ENCODE data around the gene RASGRP2. TPM values are rescaled to one million over a fixed set of nuclear protein-coding genes. Genes with fewer than 3 reads are reported as not detected.

RASGRP2 gene
- total RNA-seq, 1 donor from 2014 or later: not detected

- no peak for TF ChIP-seq CTCF (conservative IDR thresholded peaks at IDR 0.05; ENCODE audit: low read depth, low read length)
- no peak overlapping the region for H3K4me3 ChIP-seq (ENCODE audit: low read depth, low read length)
- DNase-seq (ENCODE audit: low read depth): no peak
Observed at GRCh38 chr11:64770120-64770519, 26.2 kb upstream of the RASGRP2 start.

DNA sequence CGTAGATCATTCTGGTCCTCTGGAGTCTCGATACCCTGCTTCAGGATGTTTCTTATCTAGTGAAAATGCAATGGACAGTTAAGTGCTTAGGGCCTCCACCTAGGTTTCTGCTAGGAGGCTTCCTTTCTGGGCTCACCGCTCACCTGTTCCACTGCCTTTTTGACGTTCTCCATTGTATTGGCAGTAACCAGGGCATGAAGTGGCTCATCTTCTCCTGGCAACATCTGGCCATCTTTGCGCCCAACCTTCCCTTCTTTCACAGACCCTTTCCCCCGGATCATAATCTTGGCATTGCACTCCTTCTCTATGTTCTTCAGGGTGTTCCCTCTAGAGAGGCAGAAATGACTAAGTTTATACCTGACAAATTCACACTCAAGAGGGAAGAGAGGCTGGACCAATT is 25.3 kb upstream of the RASGRP2 start:
- no peak for DNase-seq (ENCODE audit: low read depth)
- TF ChIP-seq CTCF (conservative IDR thresholded peaks at IDR 0.05; ENCODE audit: low read depth, low read length): no peak
- H3K4me3 ChIP-seq (ENCODE audit: low read depth, low read length): no peak overlapping the region

DNA sequence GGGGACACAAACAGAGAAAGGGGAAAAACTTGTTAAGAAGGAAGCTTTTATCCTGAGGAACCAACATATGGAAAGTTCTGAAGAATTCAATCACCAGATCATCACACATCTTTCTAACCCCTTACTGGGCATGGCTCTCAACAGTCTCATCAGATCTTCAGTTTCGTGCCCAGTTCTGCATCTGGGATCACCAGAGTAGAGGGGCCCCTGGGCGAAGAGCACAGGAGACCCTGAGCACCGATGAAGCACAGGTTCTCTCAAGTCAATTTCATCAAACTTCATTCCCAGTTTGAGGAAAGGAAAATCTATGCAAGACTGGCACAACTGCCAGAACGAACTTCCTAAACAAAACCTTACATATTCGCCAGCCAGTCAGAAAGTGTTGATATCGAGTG is 24.4 kb upstream of the RASGRP2 start:
- TF ChIP-seq CTCF (conservative IDR thresholded peaks at IDR 0.05; ENCODE audit: low read depth, low read length): no peak
- H3K4me3 ChIP-seq (ENCODE audit: low read depth, low read length): no peak overlapping the region
- no peak for DNase-seq (ENCODE audit: low read depth)

DNA sequence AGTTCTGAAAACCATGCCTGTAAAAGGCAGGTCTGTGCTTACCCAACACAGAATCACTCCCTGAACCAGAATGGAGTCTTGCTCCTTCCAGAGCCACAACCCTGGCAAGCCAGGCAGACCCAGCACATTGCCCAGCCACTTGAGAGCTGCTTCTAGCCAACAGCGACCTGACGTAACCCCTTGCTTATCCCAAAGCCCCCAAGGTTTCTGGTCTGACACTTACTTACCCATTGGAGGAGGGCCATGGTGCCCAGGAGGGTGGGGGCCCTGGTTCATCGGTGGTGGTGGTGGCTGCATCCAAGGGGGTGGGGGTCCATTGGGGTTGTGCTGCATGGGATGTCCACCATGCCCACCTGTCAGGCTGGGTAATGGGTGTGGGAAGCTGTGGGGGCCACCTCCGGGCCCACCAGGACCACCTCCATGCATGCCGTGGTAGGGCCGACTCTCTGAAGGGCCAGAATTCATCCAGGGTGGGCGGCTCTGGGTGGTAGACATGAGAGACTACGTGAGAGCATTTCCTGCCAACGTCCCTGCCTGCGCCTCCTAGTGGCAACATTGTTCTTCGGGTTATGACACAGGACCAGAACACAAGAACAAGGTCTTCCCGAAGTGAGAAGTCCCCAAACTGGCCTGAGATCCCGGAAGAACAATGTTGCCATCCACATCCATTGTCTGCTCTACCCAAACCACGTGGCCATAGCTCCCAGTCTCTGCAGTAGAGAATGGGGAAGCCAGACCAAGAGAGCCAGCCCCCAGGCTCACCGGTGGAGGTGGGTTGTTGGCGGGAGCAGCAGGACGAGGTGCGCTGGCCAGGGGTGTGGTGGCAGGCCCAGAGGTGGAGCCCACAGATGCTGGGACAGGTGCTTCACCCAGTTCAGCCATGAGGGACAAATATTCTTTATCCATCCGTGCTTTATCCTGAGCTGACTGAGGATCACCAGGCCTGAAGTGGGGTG is 23.7 kb upstream of the RASGRP2 start:
- peak; percentile 84 for TF ChIP-seq CTCF (conservative IDR thresholded peaks at IDR 0.05; ENCODE audit: low read depth, low read length)
- no peak overlapping the region for H3K4me3 ChIP-seq (ENCODE audit: low read depth, low read length)
- no peak for DNase-seq (ENCODE audit: low read depth)

GRCh38 chr11:64766881-64767280 is 22.9 kb upstream of the RASGRP2 start:
- DNase-seq (ENCODE audit: low read depth): no peak
- no peak for TF ChIP-seq CTCF (conservative IDR thresholded peaks at IDR 0.05; ENCODE audit: low read depth, low read length)
- H3K4me3 ChIP-seq (ENCODE audit: low read depth, low read length): no peak overlapping the region

DNA sequence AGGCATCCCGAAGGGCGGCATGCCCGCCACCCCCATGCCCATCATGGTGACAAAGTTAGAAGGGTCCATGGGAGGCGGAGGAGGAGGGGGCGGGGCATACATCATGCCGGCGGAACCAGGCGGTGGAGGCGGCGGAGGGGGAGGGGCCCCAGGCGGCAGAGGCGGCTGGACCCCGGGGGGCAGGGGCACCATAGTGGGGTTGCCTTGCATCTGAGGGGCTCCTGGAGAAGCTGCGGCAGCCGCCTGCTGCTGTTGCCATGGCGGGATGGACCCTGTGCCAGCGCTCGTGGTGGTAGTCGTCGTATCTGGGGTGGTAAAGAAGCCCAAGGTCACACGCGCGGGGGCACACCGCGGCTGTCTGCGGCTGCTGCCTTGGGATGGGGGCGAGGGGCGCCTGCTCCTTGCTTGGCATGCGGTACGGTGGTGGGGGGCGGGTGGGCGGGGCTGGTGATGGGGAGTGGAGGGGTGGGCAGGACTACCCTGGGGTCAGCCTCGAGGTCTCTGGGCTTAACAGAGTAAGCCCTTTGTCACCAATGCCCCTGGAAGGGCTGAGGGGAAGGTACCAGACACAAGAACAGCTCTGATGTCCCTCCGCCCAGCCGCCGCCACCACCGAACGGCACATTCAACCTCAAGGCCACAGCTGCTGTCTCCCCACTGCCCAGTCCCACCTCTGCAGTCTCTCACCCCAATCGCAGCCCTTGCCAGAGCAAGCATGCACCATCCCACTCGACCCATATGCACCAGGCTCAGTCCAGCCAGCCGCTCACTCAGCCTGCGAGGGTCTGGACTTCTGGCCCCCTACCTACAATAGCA is 22.1 kb upstream of the RASGRP2 start:
- H3K4me3 ChIP-seq (ENCODE audit: low read depth, low read length): no peak overlapping the region
- DNase-seq (ENCODE audit: low read depth): no peak
- TF ChIP-seq CTCF (conservative IDR thresholded peaks at IDR 0.05; ENCODE audit: low read depth, low read length): no peak

Measured in epithelial cell of proximal tubule (primary cell).